ENCODE data around the gene TBCE.

- no peak for TF ChIP-seq POLR2A (IDR thresholded peaks at IDR 0.05)
- TF ChIP-seq CTCF (IDR thresholded peaks at IDR 0.05) = no peak
Measured at GRCh38 chr1:235351898-235352297, 15.3 kb upstream of the TBCE start.

All from Peyer's patch (tissue), 4 donors.